ENCODE results near the gene VTA1.
"Not testable (repeated sequence)": the region's sequence is repeated elsewhere in the genome, so short reads cannot be mapped to it uniquely, and the experiment has no call there.

Gene VTA1, protein sequence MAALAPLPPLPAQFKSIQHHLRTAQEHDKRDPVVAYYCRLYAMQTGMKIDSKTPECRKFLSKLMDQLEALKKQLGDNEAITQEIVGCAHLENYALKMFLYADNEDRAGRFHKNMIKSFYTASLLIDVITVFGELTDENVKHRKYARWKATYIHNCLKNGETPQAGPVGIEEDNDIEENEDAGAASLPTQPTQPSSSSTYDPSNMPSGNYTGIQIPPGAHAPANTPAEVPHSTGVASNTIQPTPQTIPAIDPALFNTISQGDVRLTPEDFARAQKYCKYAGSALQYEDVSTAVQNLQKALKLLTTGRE

DNA sequence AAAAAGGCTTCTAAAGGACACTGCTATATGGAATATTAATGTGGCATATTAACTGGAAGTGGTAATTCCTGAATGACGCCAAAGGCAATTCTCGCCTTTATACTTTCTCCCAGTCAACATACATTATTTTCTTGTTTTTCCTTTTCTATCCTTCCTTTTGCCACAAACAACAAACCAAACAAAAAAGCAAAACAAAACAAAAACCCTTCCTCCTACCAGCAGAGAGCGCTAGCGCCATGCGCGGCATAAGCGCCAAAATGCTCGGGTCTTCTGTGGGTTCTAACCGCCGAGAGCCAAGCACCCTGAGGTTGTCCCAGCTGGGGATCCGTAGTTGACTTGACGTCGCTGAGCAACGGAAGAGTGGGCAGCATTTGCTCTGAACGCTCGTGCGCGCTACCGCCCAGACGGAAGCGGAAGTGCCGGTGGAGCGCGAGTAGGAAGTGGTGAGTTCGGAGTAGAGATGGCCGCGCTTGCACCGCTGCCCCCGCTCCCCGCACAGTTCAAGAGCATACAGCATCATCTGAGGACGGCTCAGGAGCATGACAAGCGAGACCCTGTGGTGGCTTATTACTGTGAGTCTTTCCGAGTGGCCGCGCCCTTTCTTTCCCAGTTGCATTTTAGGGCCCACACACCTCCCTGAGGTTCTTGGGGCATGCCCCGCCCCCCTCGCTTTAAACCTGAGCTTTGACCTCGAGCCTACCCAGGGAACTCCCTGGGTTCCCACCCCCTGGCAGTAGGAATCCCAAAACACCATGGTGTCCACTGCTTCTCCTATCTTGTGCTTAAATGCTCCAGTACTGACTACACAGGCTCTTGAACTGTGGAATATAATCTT lies at the start of gene VTA1, which contains the start of gene NMBR:
VTA1 (plus strand) TSS at position 436 of the 835 bp plus-strand sequence; CDS start at position 461, 25 bp downstream.
NMBR (minus strand) TSS at position 295 of the 835 bp plus-strand sequence. CDS start 58,464 bp downstream, outside the sequence.
- DNase-seq (ENCODE audit: low read depth in 2 of 2), result peak; percentile 87 to 95

DNA sequence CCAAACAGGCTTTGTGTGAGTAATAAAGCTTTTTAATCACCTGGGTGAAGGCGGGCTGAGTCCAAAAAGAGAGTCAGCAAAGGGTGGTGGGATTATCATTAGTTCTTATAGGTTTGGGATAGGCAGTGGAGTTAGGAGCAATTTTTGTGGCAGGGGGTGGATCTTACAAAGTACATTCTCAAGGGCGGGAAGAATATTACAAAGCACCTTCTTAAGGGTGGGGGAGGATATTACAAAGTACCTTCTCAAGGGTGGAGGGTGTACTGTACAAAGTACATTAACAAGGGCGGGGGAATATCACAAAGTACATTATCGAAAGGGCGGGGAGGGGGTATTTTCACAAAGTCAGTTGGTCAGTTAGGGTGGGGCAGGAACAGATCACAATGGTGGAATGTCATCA lies 42.2 kb upstream of the VTA1 start:
- not testable (repeated sequence) for DNase-seq (ENCODE audit: low read depth in 2 of 2)

DNA sequence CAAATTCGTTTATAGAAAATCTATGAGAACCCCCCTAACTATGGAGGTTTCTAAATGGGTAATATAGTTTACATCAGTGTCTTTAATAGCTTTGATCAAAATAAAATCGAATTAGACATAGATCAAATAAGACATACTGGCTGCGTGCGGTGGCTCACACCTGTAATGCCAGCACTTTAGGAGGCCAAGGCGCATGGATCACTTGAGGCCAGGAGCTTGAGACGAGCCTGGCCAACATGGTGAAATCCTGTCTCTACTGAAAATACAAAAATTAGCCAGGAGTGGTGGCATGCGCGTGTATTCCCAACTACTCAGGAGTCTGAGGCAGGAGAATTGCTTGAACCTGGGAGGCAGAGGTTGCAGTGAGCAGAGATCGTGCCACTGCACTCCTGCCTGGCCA lies 36.2 kb upstream of the VTA1 start:
- DNase-seq (ENCODE audit: low read depth in 2 of 2), result not testable (repeated sequence)

DNA sequence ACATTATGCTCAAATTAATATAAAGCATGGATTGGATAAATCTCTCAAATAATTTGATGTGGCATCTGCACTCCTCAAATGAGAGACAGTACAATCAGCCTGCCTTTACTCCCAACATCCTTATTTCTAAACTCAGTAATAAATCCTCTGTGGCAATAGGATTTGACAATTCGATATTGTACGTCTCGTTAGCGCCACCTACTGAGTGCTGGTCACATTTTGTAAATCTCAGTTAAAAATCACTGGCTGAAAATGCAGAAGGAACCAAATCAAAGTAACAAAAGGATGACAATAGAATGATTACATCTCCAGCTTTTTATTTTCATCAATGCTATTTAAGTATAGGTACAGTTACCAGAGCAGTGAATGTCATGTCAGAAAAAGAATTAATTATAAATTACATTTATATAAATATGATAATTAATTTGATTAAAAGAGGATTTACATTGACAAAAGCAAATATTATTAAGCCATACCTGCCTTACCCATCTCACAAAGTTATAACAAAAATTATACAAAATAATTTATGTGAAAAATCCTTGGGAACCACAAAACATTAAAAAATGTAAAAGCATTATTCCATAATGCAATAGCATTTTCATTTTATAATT lies 34.5 kb upstream of the VTA1 start:
- DNase-seq (ENCODE audit: low read depth in 2 of 2), result peak; percentile 70 to 76

DNA sequence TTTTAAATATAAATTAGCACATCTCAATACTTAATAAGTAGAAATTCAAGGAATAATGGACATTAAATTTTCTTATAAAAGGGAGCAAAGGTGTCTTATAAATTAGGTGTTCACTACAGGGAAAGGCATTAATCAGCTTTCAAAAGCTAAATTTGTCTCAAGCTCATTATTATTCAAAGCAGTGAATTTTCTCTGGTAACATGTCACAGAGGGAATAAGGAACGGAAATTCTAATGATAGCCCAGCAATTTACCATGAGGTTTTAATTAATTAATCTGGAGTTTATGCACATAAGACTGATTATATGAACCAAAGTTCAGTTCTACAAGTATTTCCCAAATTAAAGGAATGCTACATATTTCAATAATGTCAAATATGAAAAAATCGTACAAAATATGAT lies 29.7 kb upstream of the VTA1 start:
- DNase-seq (ENCODE audit: low read depth in 2 of 2), result no peak

DNA sequence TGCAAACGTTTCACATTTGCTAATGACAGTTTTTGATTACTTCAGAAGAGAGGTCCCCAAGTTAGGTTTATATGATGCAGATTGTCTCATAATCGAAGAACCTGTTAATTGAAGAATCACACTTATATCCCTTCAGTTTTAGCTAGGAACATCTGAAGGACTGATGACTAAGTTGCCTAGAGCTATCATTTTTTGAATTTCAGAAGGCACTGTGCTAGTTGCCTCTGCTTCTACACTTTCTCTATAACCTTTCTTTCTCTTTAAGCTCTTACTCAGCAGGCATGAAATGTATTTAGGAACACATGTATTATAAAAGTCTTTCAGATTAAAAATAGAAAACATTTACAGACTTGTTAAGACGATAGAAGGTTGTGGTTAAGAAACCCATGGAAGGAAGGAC lies 28.7 kb upstream of the VTA1 start:
- no peak for DNase-seq (ENCODE audit: low read depth in 2 of 2)

DNA sequence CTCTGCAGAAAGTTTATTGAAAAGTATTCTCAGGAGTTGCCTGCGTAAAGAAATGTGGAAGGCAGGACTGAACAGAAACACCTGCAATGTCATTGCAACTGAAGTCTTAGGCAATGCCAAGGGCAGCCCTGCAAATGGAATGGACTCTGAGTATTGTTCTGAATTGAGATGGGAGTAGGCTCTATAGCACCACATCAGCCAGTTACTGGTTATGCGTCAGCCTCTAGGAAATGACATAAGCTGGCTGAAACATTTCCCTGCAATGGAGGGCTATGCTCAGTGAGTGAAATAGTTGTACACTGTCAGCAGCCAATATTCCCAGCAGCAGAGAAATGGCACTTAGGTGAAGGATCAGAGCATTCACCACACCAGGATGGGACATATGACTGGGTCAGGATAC lies 28.1 kb upstream of the VTA1 start:
- DNase-seq (ENCODE audit: low read depth in 2 of 2), result no peak

DNA sequence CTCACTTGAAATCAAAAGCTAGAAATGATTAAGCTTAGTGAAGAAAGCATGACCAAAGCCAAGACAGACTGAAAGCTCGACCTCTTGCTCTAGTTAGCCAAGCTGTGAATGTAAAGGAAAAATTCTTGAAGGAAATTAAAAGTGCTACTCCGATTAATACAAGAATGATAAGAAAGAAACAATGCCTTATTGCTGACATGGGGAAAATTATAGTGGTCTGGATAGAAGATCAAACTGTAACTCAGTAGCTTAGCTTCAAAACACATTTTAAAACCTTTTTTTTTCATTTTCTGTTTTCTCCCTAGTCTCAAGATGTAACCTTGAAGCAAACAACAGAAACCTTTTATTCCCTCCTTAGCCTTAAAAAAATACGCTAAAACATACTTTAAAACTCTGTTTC lies 25.7 kb upstream of the VTA1 start:
- no peak for DNase-seq (ENCODE audit: low read depth in 2 of 2)

DNA sequence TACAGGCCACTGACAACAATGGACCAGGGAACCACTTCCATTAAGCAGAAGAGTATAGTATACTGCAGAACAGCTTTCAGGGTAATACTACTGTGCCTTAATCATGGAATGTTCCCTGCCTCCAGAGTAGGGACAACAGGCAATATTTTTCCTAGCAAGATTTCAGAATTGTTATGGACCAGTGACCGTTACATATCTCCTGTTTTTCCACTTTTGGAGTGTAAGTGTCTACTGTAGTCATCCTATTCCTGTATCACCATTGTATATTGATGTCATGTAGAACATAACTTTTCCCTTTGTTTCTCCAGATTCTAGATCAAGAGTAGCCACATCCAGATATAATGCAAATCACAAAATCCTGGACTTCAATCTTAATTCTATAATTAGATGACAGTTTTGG lies 16.2 kb upstream of the VTA1 start:
- no peak for DNase-seq (ENCODE audit: low read depth in 2 of 2)

DNA sequence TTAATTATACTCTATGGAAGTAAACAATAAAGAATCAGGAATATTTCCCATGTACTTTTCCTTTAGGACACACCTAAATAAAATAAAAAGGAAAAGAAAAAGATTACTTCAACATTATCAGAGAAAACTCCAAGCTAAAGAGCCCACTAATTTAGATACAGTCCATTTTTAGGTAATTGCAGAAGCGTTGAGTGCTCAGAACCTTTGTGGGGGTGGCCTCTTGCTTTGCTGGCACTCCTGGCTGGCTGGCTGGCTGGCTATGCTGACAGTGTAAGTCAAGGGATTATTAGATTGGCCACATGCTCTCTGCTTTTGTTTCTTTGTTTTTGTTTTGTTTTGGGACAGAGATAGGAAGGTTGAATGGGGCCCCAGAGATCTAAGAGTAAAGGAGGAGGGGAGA lies 14.4 kb upstream of the VTA1 start, which contains the start of gene GJE1:
GJE1 (plus strand) TSS at position 301 of the 400 bp plus-strand sequence. CDS start 234 bp downstream, outside the sequence.
- DNase-seq (ENCODE audit: low read depth in 2 of 2), result no peak

DNA sequence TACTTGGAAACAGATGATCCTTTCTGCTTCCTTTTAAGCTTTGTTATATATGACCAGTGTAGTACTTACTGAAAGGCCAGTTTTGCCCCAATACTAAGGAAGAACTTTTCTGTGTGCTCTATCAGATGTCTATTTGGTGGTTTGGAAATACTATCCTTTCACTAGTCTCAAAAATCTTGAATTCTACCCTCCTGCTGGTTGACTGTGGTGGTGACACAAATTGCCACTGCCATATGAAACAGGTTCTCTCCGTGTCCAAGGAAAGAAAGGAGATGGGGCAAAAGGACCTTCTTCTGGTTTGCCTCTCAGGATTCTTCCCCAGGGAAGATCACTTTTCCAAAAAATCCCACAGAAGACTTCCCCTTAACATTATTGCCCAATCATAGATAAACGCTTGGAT lies 8.2 kb upstream of the VTA1 start:
- no peak for DNase-seq (ENCODE audit: low read depth in 2 of 2)

DNA sequence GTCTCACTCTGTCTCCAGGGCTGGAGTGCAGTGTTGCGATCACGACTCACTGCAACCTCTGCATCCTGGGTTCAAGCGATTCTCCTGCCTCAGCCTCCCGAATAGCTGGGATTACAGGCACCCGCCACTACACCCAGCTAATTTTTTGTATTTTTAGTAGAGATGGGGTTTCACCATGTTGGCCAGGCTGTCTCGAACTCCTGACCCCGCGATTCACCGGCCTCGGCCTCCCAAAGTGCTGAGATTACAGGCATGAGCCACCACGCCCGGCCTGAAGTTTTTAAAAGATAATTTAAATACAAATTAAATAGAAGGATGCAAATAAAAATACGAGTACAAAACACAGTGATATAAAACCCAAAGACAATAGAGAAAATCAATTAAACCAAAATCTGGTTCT lies 5.5 kb upstream of the VTA1 start:
- not testable (repeated sequence) for DNase-seq (ENCODE audit: low read depth in 2 of 2)

DNA sequence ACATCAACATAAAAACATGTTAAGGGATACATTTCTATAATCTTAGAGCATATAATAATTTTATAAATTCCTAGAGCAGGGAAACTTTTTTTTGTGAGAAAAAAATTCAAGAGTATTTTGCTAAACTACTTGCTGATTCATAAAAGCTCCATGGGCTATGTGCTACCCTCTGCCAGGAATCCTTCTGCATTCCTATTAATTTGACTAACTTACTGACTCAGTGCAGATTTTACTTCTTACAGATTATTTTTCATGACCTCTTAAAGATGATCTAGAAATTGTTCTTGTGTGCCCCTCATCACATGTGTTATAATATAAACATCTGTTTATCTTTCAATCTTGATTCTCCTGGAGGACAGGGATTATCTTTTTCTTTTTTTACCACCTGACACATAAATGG lies 5.7 kb downstream of the VTA1 start:
- no peak for DNase-seq (ENCODE audit: low read depth in 2 of 2)

DNA sequence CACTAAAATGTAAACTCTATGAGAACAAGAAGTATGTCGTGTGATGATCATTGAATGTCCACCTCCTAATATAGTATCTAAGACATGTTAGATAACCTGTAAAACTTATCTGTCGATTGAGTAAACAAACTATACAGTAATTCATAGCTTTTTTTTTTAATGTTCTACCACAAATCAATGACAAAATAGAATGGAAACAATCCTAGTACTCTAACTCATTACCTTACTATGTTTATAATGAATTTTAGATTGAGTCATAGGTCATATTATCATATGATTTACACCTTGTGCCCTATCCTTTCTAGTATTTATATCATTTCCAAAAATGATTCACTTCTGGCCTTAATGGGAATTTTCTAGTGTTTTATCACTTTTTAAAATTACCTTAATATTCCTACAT lies 6.1 kb downstream of the VTA1 start:
- DNase-seq (ENCODE audit: low read depth in 2 of 2), result no peak

DNA sequence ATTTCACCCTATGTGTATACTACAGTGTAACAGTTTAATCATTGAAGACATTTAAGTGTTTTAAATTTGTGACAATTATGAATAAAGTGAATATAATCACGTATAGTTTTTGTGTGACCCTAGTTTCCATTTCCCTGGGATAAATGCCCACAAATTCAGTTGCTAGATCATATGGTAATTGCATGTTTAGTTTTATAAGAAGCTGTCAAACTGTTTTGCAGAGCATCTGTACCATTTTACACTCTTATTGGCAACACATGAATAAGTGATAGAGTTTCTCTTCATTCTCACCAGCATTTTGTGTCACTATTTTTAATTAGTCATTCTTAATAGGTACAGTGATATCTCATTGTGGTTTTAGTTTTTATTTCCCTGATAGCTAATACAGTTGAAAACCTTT lies 7.3 kb downstream of the VTA1 start:
- DNase-seq (ENCODE audit: low read depth in 2 of 2), result no peak

DNA sequence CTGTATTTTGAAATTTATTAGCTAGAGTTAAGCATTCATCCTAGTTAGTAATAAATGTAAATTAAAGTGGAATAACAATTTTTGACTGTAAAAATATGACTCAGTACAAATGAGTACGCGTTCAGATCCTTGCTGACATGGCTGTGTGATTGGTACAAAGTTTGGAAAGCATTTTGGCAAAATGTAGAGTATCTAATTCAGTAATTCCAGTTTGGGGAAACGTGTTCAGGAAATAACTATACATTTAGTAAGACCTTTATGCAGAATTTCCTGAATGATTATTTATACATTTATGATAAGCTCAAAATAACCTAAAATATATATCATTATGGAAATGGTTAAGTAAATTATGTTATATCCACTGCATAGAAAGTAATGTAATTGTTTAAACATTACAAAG lies 8.0 kb downstream of the VTA1 start:
- DNase-seq (ENCODE audit: low read depth in 2 of 2), result no peak

DNA sequence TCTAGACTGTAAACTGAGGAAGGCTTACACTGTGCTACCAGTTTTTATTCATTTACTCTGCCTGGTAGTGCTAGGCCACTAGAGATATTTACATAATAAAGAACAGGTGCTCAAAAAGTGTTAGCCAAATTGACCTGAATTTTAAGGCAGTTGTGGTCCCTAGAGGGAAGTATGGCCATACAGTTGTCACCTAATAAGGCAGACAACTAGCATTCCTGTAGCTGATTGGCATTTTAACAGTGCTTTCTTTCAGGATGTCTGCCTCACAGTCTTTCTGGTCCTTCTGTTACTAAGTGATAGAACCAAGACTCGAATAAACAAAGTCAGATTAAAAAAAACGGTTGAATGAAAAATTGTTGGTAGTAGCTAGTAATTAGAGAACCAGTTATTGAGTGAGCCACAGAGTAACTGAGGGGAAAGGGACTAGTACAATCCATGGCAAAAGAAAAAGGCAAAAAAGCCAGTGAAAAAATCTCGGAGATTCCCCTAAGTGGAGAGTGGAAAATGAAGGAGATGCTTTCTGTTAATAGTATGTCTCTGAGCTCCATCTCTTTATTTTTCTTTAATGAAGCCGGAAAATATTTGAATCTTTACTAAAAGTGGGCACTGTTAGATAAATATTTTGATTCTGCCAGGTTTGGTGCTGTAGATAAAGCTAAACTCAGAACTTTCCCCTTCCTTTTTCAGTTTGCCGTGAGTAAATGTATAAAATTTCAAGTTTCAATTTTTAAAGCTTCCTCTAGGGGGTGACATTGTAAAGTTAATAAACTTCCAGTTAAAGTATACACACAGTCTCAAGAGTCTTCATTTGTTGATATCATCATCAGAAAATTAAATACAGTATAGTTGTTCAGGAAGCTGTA lies 9.1 kb downstream of the VTA1 start:
- DNase-seq (ENCODE audit: low read depth in 2 of 2), result no peak

DNA sequence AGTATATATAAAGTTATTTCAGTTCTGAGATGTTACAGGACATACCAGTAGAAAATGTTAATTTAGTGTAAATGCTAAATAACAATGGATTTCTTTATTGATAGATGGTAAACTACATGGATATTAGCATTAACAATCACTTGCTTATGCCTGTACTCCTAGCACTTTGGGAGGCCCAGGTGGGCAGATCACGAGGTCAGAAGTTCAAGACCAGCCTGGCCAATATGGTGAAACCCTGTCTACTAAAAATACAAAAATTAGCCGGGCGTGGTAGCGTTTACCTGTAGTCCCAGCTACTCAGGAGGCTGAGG lies 9.7 kb downstream of the VTA1 start:
- not testable (repeated sequence) for DNase-seq (ENCODE audit: low read depth in 2 of 2)

DNA sequence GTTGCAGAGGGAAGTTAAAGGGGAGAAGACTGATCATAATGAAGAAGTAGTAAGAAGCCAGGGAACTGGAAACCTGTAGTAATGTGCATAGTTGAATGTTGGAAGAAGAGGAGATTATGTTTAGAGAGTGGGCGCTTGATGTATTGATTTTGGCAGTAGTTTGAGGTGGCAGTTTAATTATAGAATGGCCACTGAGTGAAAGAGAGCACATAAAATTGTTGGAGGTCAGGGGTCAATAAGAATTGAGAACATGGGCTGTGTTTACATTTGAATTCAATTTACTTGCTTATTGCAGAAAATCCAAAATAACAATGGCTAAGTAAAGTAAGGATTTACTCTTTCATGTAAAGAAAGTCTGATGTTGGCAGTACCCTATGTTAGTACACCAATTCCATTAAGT lies 15.7 kb downstream of the VTA1 start:
- DNase-seq (ENCODE audit: low read depth in 2 of 2), result no peak

DNA sequence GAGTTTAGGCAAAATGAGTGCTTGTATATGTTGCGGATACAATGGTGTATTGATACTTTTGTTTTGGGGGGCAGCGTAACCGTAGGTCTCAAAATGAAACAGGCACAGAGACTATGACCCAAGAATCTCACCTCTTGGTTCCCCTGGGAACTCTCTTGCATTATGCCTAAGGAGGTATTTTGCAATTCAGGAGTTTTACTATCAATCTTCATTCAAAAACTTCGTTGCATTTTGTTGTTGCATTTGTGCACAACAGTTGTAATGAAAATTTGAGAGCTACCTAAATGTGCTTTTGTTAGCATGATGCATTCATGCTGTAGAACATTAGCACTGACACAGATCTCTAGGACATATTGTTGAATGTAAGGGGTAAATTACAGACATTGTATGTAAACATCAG lies 18.2 kb downstream of the VTA1 start:
- DNase-seq (ENCODE audit: low read depth in 2 of 2), result no peak

DNA sequence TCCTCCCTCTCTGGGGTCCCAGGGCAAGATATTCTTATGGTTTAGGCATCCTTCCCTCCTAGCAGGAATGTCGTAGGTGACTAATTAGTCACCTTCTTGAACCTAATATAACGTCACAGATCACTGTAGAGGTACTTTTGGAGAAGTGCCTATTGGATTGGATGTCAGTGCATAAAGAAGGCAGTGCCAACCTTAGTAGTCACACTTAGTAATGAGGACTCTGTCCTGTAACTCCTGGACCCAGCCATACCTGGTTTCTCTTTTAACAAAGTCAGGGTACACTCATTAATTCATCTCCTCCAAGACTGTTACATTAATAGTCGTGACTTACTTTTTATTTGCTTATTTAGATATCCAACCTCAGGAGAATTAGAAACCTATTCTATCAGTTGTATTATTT lies 20.0 kb downstream of the VTA1 start:
- DNase-seq (ENCODE audit: low read depth in 2 of 2), result no peak

DNA sequence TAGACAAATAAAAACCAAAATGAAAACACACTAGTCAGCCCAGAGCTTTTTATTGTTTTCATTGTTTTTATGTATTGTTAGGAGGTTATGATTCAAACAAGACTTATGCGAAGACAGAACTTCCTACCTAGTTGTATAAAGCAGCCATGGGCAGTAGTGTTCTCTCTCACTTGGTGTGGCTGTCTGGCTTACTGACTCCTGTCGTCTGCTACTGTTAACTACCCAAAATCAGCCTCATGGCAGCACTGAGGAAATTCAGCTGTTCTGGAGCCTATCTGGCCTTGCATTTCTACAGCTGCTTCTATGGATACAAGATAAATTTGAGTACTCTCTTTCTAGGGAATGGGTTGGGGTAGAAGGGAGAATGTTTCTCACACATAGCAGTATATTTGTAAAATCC lies 20.4 kb downstream of the VTA1 start:
- DNase-seq (ENCODE audit: low read depth in 2 of 2), result no peak
